WI38 (cell line): ENCODE results near the gene CCL4.

Experiments
- H3K4me3 ChIP-seq: 2 replicates; pipeline ENCODE4 v1.5.1; 2011; ENCODE audit warnings: low read depth, mild to moderate bottlenecking, control low read depth, low read length
- CTCF ChIP-seq: IDR thresholded peaks from 2 replicates; pipeline ENCODE4 v1.5.1; 2012; ENCODE audit warnings: low read depth, mild to moderate bottlenecking, control low read depth, low read length

Gene CCL4

GRCh38 chr17:36136036-36136435 is 32.4 kb downstream of the CCL4 start:
- TF ChIP-seq CTCF: no peak
- H3K4me3 ChIP-seq: no peak overlapping the region

GRCh38 chr17:36136439-36136838 is 32.8 kb downstream of the CCL4 start:
- no peak for TF ChIP-seq CTCF
- no peak overlapping the region for H3K4me3 ChIP-seq

- H3K4me3 ChIP-seq: no peak overlapping the region
- no peak for TF ChIP-seq CTCF
These were observed 38.6 kb downstream of the CCL4 start for GRCh38 chr17:36142235-36142634.

GRCh38 chr17:36142806-36143205 is 39.2 kb downstream of the CCL4 start:
- H3K4me3 ChIP-seq: no peak overlapping the region
- TF ChIP-seq CTCF: no peak

GRCh38 chr17:36144014-36144413 is 40.4 kb downstream of the CCL4 start:
- TF ChIP-seq CTCF: no peak

GRCh38 chr17:36144981-36145729 is 41.5 kb downstream of the CCL4 start:
- TF ChIP-seq CTCF: no peak
- no peak overlapping the region for H3K4me3 ChIP-seq

More at GRCh38 chr17:36144014-36144413, 40.4 kb downstream of the CCL4 start:
- no peak overlapping the region for H3K4me3 ChIP-seq

- no peak overlapping the region for H3K4me3 ChIP-seq
- no peak for TF ChIP-seq CTCF
These were observed 44.0 kb downstream of the CCL4 start for GRCh38 chr17:36147601-36148000.
